NCI-H146 treated with DMSO at 0.1 percent for 48 hours (cell line): ENCODE measurements around the gene ARID1B.
A peak's percentile ranks its signal among the peaks of the same experiment; 100 is the strongest.

Source experiments
- DNase-seq: peaks from one replicate; lab custom pipeline; 2025; ENCODE audit not compliant: unreplicated experiment; lab: John Stamatoyannopoulos, UW

ARID1B gene

DNA sequence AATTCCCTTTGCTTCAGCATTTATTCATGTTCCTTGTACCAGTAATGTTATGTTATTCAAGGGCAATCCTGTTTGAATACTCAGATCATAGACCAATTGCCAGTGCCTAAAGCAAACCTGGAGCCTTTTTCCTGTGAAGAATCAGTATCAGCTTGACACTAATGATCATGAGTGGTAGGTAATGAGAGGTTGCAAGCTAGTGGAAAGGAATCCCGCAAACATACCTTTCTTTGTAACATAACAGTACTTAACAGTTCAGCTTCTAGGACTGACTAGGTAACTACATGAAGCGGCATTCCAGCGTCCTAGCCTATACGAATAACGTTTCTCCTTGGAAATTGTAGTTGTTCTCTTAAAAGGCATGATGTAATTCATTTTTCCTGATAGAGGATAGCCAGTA lies 292.4 kb downstream of the ARID1B start:
- peak; percentile 23 for DNase-seq

DNA sequence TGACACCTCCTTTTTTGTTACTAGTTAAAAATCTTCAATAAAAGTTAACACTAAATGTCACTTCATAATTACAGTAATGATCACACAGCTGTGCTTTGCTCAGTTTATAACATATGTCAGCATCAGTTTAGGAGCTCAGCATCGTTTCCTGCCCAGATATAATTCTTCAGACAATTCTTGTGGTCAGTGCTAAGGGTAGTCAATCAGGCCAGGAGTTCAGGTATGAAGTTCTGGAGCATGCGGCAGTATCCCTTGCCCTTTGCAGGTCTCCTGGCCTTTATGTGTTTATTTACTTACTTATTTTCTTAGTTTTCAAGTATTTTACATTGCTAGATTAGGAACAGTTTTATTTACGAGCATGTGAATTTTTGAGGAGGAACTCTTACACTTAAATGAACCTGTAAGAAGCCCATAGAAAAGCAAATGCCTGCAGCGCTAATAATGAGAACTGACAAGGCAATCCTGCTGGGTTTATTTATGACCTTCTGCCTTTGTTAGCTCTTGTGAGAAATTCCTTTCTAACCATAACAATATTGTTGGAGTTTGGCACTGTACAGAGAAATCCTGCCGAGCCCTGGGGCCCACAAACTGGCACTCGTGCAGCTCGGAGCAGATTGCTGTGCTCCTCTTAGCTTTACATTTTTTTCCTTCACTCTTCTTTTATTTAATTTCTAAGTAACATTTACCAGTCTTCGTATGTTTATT lies 293.4 kb downstream of the ARID1B start:
- DNase-seq: peak; percentile 73

DNA sequence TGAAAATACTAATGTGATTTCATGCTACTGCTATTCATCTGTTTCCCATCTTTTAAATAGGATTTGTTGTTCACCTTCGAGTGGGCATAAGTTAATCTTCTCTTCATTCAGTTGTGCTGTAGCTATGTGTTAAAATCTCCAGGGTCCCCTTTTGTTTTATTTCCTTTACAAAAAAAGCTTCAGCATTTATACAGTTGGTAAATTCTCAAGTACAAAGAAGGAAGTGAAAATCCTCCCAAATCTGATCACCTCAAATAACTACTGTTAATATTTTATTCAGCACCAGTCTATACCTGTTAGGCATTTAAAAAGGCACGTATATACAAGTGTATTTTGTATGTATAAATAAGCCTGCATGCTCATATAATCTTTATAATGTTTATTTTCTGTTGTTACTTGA lies 294.9 kb downstream of the ARID1B start:
- no peak for DNase-seq

DNA sequence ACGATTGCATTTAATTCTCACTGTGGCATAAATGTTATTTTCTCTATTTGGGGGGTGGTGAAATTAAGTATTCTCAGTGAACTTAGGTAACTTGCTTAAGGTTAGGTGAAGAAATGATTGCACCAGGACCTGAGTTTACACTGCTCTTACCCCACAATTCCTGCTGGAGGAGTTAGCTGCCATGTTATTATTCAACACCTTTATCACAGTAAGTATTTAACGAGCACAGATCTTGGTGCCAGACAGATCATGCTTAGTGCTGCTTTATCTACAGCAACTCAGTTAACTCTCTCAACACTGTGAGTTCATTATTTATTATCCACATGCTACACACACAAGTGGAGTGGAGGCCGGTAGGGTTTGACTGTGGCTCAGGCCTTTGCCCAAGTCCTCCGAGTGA lies 296.4 kb downstream of the ARID1B start:
- no peak for DNase-seq

DNA sequence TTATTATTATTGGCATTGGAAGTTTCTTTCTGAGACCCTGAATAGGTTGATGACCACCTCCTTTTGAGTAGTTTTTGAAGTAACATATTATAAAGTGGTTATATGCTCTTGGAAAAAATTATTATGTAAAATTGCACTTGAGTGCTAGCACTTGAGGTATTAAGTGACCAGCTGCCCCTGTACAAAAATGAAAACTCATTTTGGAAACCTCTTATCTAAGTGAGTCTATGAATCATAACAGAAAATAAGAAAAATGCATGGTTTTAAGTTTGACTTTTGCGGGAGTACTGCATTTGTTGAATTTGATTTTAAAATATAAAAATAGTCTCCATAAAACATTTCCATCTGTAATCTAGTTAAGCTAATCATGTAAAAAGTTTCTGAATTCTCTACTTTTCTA lies 297.8 kb downstream of the ARID1B start:
- DNase-seq: no peak

DNA sequence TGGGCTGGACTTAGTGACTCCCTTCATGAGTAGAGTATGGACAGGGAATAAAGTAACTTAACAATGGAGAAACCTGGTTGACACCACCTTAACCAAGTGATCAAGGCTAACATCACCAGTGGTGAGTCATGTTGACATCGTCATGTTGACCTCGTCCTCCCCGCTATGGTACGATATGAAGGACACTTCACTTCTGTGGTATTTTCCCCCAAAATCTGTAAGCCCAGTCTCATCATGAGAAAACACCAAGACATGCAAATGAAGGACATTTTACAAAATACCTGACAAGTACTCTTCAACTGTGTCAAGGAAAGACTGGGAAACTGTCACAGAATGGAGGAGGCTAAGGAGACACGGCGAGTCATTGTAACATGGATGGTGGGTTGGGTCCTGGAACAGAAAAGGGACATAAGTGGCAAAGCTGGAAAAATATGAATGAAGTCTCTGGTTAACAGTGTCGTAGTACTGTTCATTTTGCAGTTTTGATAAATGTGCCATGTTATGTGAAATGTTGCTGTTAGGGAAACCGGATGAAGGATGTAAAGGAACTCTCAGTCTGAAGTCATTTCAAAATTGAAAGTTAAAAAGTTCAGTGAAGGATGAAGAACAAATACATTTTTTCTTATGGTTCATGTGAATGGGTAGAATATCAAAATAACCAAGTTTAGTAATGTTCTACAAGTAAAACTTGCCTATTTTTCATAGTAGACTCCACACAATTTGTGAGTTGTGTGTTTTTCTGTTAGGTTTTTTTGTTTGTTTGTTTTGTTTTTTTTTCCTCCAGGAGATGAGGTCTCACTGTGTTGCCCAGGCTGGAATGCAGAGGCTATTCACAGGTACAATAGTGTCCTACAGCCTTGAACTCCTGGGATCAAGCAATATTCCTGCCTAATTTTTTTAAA lies 298.6 kb downstream of the ARID1B start:
- no peak for DNase-seq

DNA sequence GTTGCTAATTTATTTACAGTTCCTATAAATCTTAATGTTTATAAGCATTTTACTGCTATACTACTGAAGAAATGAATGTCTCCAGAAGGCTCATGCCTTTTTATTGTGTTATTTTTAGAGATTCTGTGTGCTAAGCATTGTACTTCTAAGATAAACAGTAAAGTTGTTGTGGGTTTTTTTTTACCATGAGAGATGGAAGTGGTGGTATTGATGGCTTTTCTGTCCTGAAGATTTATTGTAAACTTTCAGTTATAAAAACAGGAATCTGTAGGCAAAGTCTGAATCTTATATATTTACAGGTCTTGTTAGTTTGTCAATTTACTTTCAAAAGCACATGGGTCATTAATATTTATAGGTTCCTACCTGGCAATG lies 299.3 kb downstream of the ARID1B start:
- no peak for DNase-seq

DNA sequence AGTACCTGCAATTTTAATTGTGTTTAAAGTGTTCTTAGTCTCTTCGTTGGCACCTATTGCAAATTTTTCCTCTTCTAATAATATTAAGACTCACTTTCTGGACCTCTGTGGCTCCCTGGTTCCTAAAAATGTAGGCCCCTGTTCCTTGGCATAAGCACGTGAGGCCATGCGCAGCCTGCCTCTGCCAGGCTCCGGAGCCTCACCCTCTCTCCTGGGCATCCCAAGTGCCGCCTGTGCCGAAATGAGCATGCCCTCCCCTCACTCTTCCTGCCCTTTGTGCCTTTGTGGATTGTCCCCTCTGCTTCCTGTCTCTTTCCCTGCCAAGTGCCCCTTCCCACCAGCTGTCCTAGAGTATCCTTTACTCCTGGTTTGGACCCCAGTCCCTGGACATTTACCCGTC lies 300.1 kb downstream of the ARID1B start:
- no peak for DNase-seq

DNA sequence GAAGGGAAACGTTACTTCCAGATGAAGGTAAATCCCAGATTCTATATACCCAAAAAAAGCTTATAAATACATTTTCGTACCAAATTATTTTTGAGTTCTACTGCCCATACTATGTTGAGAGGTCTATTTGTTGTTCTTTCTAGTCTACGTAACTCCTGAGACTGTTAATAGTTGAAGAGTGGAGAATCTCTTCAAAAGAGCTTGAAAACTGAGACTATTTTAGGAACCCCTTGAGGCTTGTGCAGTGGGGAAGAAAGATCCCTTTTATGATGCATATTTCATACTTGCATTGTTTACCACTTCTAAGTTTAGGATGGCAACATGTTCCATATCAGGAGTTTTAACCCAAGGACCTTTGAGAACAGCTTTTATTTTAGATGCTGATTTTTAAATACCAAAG lies 301.1 kb downstream of the ARID1B start:
- DNase-seq: no peak

DNA sequence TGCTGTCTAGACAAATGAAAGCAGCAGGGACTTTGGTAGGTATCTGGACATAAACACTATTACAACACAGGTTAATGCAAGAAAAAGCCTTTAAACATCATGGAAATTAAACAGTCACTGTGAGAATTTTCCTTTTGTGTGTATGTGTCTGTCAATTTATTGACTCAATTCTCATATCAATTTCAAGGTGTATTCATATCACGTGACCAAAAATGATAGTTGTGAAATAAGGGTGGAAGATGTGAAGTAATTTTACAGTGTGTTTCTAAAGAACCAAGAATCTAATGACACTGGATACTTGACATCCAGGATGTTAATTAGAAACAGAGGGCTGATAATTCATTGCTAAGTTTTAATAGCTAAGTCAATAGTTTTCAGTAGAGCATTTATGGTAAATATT lies 302.1 kb downstream of the ARID1B start:
- DNase-seq: no peak

DNA sequence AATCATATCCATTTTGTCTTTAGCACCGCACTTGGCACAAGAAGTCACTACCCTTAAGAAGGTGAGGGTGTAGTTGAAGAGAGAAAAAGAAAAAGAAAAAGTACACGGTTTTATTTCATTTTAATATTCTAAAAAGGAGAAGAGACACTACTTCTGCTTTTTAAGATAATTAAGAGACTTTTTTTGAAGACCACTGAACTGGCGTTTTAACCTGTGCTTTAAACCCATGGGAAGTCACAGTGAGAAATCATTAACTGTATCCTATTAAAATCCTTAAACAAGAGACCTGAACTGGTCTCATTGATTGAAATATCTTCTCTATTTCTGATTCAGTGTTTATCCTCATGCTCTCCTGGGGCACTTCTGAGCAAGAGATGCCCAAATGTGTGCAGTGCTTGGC lies 302.6 kb downstream of the ARID1B start:
- no peak for DNase-seq

DNA sequence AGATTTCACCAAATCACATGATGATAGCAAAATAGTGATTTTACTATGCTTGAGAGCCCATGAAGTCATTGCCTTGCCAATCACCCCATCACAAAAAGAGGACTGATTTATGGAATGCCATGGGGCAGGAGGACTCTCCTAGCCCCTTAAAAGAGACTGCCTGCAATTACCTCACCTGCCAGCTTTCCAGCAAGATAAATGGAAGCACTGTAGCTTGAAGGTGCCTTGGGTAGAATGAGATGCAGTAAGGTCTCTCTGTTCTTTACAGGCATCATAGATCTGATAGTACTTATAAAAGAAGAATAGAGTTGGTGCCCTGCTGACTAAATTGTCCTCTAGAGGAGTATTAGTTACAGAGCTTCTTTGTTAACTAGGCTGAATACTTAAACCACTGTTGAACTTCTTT lies 303.8 kb downstream of the ARID1B start:
- peak; percentile 84 for DNase-seq

DNA sequence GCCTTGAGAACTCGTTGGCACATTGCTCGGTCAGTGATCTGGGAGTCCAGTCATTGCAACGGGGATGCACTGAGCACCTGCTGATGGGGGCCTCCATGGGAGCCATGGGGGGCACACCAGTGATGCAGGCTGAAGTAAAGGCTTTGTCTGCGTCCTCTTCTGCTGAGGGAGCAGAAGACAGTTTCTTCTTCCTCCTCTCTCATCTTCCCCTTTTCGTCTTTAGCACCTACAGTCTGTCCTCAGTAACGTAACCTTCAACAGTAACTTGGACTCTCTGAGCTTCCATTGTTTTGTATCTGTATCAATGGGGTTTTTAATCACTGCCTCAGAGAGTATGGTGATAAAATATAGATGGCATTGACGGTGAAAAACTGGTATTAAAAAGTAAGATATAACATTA lies 306.2 kb downstream of the ARID1B start:
- DNase-seq: no peak

DNA sequence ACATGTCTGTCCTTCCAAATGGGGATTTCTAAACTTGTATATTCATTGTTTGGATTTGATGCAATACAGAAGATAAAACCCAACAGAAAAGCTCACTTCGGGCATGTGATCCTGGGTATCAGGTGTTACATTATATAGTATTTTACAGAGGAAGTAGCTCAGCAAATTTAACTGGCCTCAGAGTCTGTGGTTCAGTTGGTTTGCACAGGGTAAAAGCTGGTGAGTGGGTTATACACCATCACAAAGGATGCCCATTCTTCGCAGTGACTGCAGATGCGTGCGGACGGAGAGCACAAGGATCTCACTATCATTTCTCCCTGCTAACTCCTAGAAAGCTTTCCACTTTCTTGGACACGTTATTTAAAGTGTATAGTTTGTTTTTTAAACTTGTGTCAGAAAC lies 309.5 kb downstream of the ARID1B start:
- DNase-seq: no peak

DNA sequence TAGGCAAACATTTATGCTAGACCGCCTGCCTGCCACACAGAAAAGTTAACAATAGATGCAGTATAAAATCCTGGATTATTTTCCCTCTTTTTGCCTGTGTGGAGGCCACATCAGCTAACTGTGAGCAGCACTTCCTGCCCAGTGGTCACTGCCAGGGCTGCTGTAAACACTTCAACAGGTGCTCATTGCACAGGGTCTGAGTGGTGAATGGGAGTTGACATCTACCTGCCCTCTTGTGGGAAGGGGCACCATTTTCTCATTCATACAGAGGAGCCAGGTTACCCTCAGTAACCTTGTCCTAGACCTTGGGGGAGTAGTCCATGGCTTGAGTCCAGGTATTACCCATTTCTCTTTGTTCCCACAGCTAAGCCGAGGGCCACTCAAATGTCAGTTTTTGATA lies 310.8 kb downstream of the ARID1B start:
- peak; percentile 35 for DNase-seq

DNA sequence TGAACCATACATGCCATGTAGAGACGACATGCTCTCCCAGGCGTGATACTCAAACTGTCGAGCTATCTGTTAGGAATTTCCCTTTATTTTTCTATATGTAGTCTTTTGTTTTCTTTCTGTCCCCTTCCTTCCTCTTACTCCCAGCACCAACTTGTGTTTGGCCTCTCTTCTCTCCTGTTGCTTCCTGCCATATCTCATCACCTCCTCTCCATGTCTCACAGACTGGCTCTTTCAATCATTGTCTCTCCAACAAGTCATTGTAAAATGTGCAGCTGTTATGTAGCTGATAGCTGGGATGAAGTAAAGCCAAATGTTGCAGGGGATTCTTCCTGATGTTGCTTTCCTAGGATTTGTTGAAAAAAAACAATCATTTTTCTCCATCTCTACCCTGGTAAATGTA lies 311.7 kb downstream of the ARID1B start:
- no peak for DNase-seq

DNA sequence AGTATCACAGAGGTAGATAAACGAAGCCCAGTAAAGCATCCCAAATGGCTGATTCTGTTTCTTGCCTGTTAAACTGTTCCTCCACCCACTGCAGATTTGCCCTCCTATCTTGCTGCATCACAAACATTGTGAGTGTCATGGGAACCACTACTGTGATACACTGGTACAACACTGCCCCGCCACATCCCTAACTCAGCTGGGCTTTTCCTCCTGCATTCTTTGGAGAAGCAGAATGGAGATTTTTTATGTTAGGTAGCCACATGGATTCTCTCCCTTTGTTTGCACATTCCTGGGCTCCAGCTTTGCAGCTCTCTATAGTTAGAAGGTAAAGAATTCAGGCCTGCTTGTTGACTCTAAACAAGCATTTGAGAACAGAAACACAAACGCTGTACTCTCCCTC lies 312.1 kb downstream of the ARID1B start:
- peak; percentile 29 for DNase-seq

DNA sequence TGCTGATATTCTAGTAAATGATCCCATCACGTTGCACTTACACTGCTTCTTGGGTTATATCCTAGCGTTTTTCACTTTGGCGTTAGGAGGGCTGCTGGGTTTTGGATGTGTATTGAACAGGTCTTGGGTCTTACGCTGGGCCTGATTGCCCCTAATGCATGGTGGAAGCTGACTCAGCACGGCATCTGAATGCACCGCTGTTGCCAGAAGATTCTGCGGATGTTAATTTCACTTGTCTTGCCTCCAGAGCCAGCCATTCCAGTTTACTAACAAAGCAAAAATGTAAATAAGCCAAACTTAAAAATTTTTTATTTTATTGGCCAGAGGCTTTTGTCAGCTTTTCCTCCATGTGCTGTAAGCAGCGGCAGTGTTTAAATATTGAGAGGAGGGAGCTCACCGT lies 312.7 kb downstream of the ARID1B start:
- DNase-seq: no peak

DNA sequence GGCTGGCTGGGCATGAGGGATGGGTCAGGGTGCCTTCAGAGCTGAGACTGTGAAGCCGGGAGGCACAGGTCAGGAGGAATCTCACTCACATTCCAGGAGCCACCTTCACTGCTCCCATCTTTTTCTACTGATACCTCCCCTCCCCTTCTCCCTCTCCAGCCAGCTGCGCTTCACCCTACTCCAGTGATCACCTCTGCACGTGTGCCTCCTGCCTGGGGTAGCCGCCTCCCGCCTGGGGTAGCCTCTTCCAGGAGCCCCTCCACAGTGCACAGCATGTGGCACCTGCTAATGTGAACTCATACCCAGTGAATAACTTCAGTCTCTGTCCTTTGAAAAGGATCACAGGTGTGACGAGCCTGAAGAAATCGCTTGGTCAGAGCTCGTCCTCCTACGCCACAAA lies 313.6 kb downstream of the ARID1B start:
- no peak for DNase-seq

DNA sequence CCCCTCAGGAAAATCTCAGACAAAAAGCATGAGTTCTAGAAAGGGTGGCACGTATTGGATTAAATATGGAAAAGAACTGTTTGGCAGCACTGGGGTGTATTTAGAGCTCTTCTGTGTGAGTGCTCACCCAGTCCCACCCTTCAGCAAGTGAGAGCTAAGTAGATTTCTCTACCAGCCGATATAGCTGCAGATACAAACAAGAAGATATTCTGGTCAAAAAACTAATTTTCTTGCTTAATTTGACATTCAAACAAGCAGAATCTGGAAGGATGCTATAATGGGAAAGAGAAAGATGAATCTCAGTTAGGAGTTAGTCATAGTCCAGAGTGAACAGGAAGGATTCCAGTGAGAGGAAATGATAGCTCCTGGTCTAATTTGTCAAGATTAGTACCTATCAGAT lies 314.1 kb downstream of the ARID1B start:
- no peak for DNase-seq

DNA sequence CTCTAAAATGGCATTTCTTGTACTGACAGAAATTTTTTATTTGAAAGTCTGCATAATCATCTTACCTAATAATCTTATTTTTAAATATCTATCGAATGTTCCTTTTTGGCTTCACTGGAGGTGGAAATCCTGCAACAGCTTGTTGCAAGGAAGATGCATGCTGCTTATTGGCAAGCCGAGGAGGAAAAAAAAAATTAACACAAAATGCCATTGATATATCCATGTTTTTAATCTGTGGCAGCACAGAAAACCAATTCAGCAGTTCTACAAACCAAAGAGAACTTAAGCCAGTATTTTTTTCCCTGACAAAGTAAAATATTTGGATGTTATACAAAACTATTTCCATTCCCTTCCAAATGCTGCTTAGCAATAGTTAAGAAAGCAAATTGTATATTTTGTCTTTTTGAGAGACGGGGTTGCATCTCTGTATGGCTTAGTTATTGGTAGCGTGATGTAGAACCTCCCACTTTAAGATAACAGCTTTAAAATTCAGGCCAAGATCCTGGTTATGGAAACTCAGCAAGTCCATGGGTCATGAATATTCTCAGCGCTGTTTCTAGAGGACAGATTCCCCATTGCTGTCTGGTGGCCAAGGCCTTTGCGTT lies 314.8 kb downstream of the ARID1B start:
- no peak for DNase-seq

DNA sequence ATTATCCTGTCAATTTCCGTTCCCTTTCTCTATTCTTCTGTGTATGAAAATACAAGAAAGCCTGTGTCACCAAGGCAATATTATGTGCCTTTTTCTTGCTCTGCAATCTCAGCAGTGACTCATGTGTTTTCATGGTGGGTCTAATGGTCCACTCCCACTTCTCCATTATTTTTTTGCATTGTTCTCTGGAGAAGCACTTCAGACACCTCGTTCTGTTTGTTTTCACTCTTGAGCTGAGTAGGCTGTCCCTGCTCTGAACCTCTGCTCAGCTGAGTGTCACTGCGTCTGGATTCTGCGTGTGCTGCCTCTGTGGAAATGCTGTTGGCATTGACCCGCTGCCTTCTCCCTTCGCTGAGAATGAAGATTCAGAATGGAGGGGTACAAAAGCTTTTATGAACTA lies 315.6 kb downstream of the ARID1B start:
- no peak for DNase-seq
